GM18511 (cell line): ENCODE measurements around the gene FTSJ1.
"Not testable (repeated sequence)": the region's sequence is repeated elsewhere in the genome, so short reads cannot be mapped to it uniquely, and the experiment has no call there.

Source experiments
- ATAC-seq: cut with Tn5 transposase; IDR thresholded peaks from one replicate; pipeline ENCODE4 v1.9.1; 2021; ENCODE audit warnings: mild to moderate bottlenecking, moderate library complexity; ENCODE audit not compliant: unreplicated experiment

Gene FTSJ1

GRCh38 chrX:48492293-48492910, 16.4 kb downstream of the FTSJ1 start:
- ATAC-seq, result no peak

- ATAC-seq, result no peak
These were observed 17.9 kb downstream of the FTSJ1 start for GRCh38 chrX:48493890-48494364.

GRCh38 chrX:48496660-48497059, 20.7 kb downstream of the FTSJ1 start:
- ATAC-seq, result no peak

- ATAC-seq, result no peak
These were observed 21.9 kb downstream of the FTSJ1 start for GRCh38 chrX:48497871-48498270.

GRCh38 chrX:48498374-48498809, 22.4 kb downstream of the FTSJ1 start:
- ATAC-seq, result no peak

GRCh38 chrX:48504261-48504660, 28.3 kb downstream of the FTSJ1 start:
- no peak for ATAC-seq

GRCh38 chrX:48505481-48505880, 29.5 kb downstream of the FTSJ1 start:
- ATAC-seq, result no peak

- ATAC-seq, result no peak
These were observed 31.2 kb downstream of the FTSJ1 start for GRCh38 chrX:48507246-48507645.

- ATAC-seq, result peak; percentile 90
These were observed 32.6 kb downstream of the FTSJ1 start, which contains the start of gene PORCN for GRCh38 chrX:48508400-48509244. TSS of gene PORCN (plus strand) at chrX:48508992. CDS start at chrX:48509821, 829 bp downstream.

- peak; percentile 20 for ATAC-seq
These were observed 33.2 kb downstream of the FTSJ1 start for GRCh38 chrX:48509245-48509590.

GRCh38 chrX:48509619-48510018, 33.6 kb downstream of the FTSJ1 start:
- no peak for ATAC-seq

GRCh38 chrX:48511560-48511959, 35.6 kb downstream of the FTSJ1 start:
- no peak for ATAC-seq

GRCh38 chrX:48512371-48512935, 36.5 kb downstream of the FTSJ1 start:
- ATAC-seq, result no peak

- ATAC-seq, result no peak
These were observed 37.7 kb downstream of the FTSJ1 start for GRCh38 chrX:48513670-48514069.

- no peak for ATAC-seq
These were observed 38.3 kb downstream of the FTSJ1 start for GRCh38 chrX:48514126-48514806.

GRCh38 chrX:48514868-48515460, 39.0 kb downstream of the FTSJ1 start:
- no peak for ATAC-seq

GRCh38 chrX:48515842-48516241, 39.8 kb downstream of the FTSJ1 start:
- ATAC-seq, result no peak

- ATAC-seq, result no peak
These were observed 40.3 kb downstream of the FTSJ1 start for GRCh38 chrX:48516285-48516684.

- no peak for ATAC-seq
These were observed 41.0 kb downstream of the FTSJ1 start for GRCh38 chrX:48516987-48517386.

GRCh38 chrX:48519481-48519880, 43.5 kb downstream of the FTSJ1 start:
- ATAC-seq, result not testable (repeated sequence)

- ATAC-seq, result no peak
These were observed 44.5 kb downstream of the FTSJ1 start for GRCh38 chrX:48520455-48520854.
